IMR-90 (cell line): Measurements from ENCODE around the gene PTPRH. TPM values are rescaled to one million over a fixed set of nuclear protein-coding genes. Genes with fewer than 3 reads are reported as not detected.

Experiments used
- ATAC-seq: fragments of 200-7000 bp; cut with Tn5 transposase; 2 replicates; pipeline ENCODE4 v1.9.1; 2020; ENCODE audit warnings: low read depth, mild to moderate bottlenecking, moderate library complexity
- BruUV-seq: library from RNA; stranded (reverse); fragments of 400-500 nt; replicated peaks from 2 replicates; lab custom pipeline; 2021; lab: Mats Ljungman, UMichigan
- CTCF ChIA-PET: fragments of 300-600 bp; formaldehyde crosslinking; extraction: SDS; loops from one replicate; lab custom pipeline; 2021; ENCODE audit warnings: antibody characterized with exemption; lab: Yijun Ruan, JAX
- POLR2A ChIA-PET: fragments of 300-600 bp; sonication (Branson Sonifier 250); formaldehyde crosslinking; loops from one replicate; lab custom pipeline; 2022; ENCODE audit warnings: antibody characterized with exemption; ENCODE audit not compliant: unreplicated experiment; lab: Charles Lee
- DNase-seq: peaks from one replicate; pipeline ENCODE4 v3.0.0; 2013
- H2AFZ ChIP-seq: replicated peaks from 2 replicates; pipeline ENCODE3; 2013; ENCODE audit warnings: low read length, mild to moderate bottlenecking; ENCODE audit not compliant: poor library complexity
- H2AK5ac ChIP-seq: 2 replicates; pipeline ENCODE4 v1.6.1; 2013; ENCODE audit warnings: low read depth, low read length, inconsistent platforms
- H2AK9ac ChIP-seq: replicated peaks from 2 replicates; pipeline ENCODE3; 2013; ENCODE audit warnings: mild to moderate bottlenecking, low read depth, low read length, moderate library complexity; ENCODE audit not compliant: poor library complexity
- H2BK120ac ChIP-seq: 2 replicates; pipeline ENCODE4 v1.6.1; 2013; ENCODE audit warnings: low read depth, low read length, inconsistent platforms
- H2BK15ac ChIP-seq: 3 replicates; pipeline ENCODE4 v1.6.1; 2013; ENCODE audit warnings: low read depth, low read length, inconsistent platforms
- H2BK20ac ChIP-seq: 2 replicates; pipeline ENCODE4 v1.6.1; 2013; ENCODE audit warnings: low read depth, mild to moderate bottlenecking, inconsistent platforms, low read length, moderate library complexity
- H2BK5ac ChIP-seq: 2 replicates; pipeline ENCODE4 v1.6.1; 2013; ENCODE audit warnings: mild to moderate bottlenecking, low read depth, low read length, inconsistent platforms; ENCODE audit not compliant: poor library complexity, severe bottlenecking
- H3K14ac ChIP-seq: replicated peaks from 2 replicates; pipeline ENCODE4 v1.6.1; 2013; ENCODE audit warnings: low read depth, low read length, inconsistent platforms
- H3K18ac ChIP-seq: 2 replicates; pipeline ENCODE4 v1.6.1; 2013; ENCODE audit warnings: low read depth, low read length, control low read depth
- H3K23ac ChIP-seq: 2 replicates; pipeline ENCODE4 v1.6.1; 2013; ENCODE audit warnings: low read depth, low read length, inconsistent platforms
- H3K27ac ChIP-seq: 2 replicates; pipeline ENCODE4 v1.5.1; 2013; ENCODE audit warnings: mild to moderate bottlenecking, control low read depth, low read length; ENCODE audit not compliant: insufficient read depth
- H3K27me3 ChIP-seq: 2 replicates; pipeline ENCODE4 v1.6.1; 2013; ENCODE audit warnings: low read length; ENCODE audit not compliant: control insufficient read depth, insufficient read depth
- H3K36me3 ChIP-seq: 2 replicates; pipeline ENCODE4 v1.6.1; 2013; ENCODE audit warnings: low read length, mixed read lengths; ENCODE audit not compliant: control insufficient read depth, insufficient read depth
- H3K4ac ChIP-seq: 2 replicates; pipeline ENCODE4 v1.6.1; 2013; ENCODE audit warnings: low read depth, low read length, inconsistent platforms
- H3K4me1 ChIP-seq: 2 replicates; pipeline ENCODE4 v1.6.1; 2013; ENCODE audit warnings: low read length, mixed read lengths; ENCODE audit not compliant: control insufficient read depth, insufficient read depth
- H3K4me2 ChIP-seq: 2 replicates; pipeline ENCODE4 v1.6.1; 2013; ENCODE audit warnings: low read depth, mild to moderate bottlenecking, control low read depth, low read length, moderate library complexity
- H3K4me3 ChIP-seq: 2 replicates; pipeline ENCODE4 v1.5.1; 2013; ENCODE audit warnings: low read depth, mild to moderate bottlenecking, control low read depth, low read length, moderate library complexity; ENCODE audit not compliant: insufficient read depth
- H3K56ac ChIP-seq: 2 replicates; pipeline ENCODE4 v1.6.1; 2013; ENCODE audit warnings: low read length, inconsistent platforms; ENCODE audit not compliant: insufficient read depth; ENCODE audit errors: extremely low read depth
- H3K79me1 ChIP-seq, 2 experiments: 2 replicates each; pipeline ENCODE4 v1.6.1; 2013; ENCODE audit warnings: low read length in 2 of 2, inconsistent platforms in 1 of 2, low read depth in 1 of 2
- H3K9ac ChIP-seq: 2 replicates; pipeline ENCODE4 v1.6.1; 2013; ENCODE audit warnings: low read depth, low read length, control low read depth
- H3K9me1 ChIP-seq: 2 replicates; pipeline ENCODE4 v1.6.1; 2013; ENCODE audit warnings: low read length, inconsistent platforms; ENCODE audit not compliant: insufficient read depth
- H3K9me3 ChIP-seq: 2 replicates; pipeline ENCODE4 v1.6.1; 2013; ENCODE audit warnings: low read length; ENCODE audit not compliant: control insufficient read depth, insufficient read depth
- H4K20me1 ChIP-seq: 2 replicates; pipeline ENCODE4 v1.6.1; 2013; ENCODE audit warnings: low read length, inconsistent platforms; ENCODE audit not compliant: insufficient read depth
- H4K5ac ChIP-seq: 2 replicates; pipeline ENCODE4 v1.6.1; 2013; ENCODE audit warnings: mild to moderate bottlenecking, low read depth, low read length, control low read depth
- H4K8ac ChIP-seq, 2 experiments: 2 replicates each; pipeline ENCODE4 v1.6.1; 2013; ENCODE audit warnings: low read depth in 2 of 2, low read length in 2 of 2, control low read depth in 1 of 2, inconsistent platforms in 1 of 2
- H4K91ac ChIP-seq: 2 replicates; pipeline ENCODE4 v1.6.1; 2013; ENCODE audit warnings: low read depth, low read length, inconsistent platforms; ENCODE audit not compliant: insufficient read depth
- FOS ChIP-seq: fragments of 150-350 bp; IDR thresholded peaks from 2 replicates; pipeline ENCODE4 v1.6.1; 2016; ENCODE audit warnings: low read depth, low read length
- MAZ ChIP-seq: IDR thresholded peaks from 2 replicates; pipeline ENCODE4 v1.6.1; 2012; ENCODE audit warnings: low read depth, mild to moderate bottlenecking, low read length, improper control_type of control experiment, moderate library complexity, borderline replicate concordance
- MXI1 ChIP-seq: IDR thresholded peaks from 2 replicates; pipeline ENCODE4 v1.6.1; 2012; ENCODE audit warnings: low read depth, mild to moderate bottlenecking, low read length, moderate library complexity, borderline replicate concordance
- RCOR1 ChIP-seq: IDR thresholded peaks from 2 replicates; pipeline ENCODE4 v1.6.1; 2012; ENCODE audit warnings: mild to moderate bottlenecking, low read length, improper control_type of control experiment; ENCODE audit not compliant: insufficient replicate concordance
- WGBS, 2 experiments: methylation state at CpG; one replicate each; pipeline versions ENCODE4 v1.1.5 to v1.1.7; 2013; ENCODE audit warnings: missing lambda C conversion rate in 2 of 2; ENCODE audit not compliant: insufficient read length in 1 of 2; ENCODE audit errors: extremely low coverage in 2 of 2; 5-methylcytosine and 5-hydroxymethylcytosine counted together
- dilution Hi-C: fragments of 300-500 bp; cut with HindIII; formaldehyde crosslinking; loops from one replicate; pipeline ENCODE4 v1.14.3; 2018; ENCODE audit warnings: low sequenced_read_pairs; ENCODE audit not compliant: unreplicated experiment
- in situ Hi-C: fragments of 300-500 bp; cut with MboI; formaldehyde crosslinking; loops from 3 replicates; pipeline ENCODE4 v1.14.3; 2019; ENCODE audit warnings: low sequenced_read_pairs, inconsistent platforms, mixed read lengths
- intact Hi-C: fragments of 100-400 bp; cut with micrococcal nuclease; formaldehyde crosslinking; loops from 2 replicates; pipeline ENCODE4 v1.10.0; 2022
- polyA plus RNA-seq, 3 experiments: library from polyadenylated mRNA; depleted of rRNA; stranded (reverse); fragments of >200 nt; gene quantifications; 2 replicates each; pipeline ENCODE4 v1.2.3, GENCODE V29; 2012; ENCODE audit warnings: low replicate concordance in 1 of 3
- total RNA-seq: library from RNA; depleted of rRNA; stranded (reverse); fragments of >200 nt; gene quantifications from 2 replicates; pipeline ENCODE4 v1.2.3, GENCODE V29; 2012

Gene PTPRH
- total and polyA plus RNA-seq, 2 of the 4 experiments (the other 2 are of a cell fraction), result 1.3 to 3.4 TPM

- H3K9me3 ChIP-seq, result peaks cover 5% of the 10 kb centered on the region
- no peak overlapping the region for H3K9ac ChIP-seq
- H3K4me1 ChIP-seq, result peaks cover 21% of the 10 kb centered on the region
- H3K36me3 ChIP-seq, result no peaks in the 10 kb centered on the region
- dilution Hi-C loops, result no loop called here
- no peak overlapping the region for H3K56ac ChIP-seq
- peak overlapping the region; percentile 77 for H2AFZ ChIP-seq
- no peaks in the 10 kb centered on the region for H3K79me1 ChIP-seq
- DNase-seq (peak; percentile 98), ATAC-seq (peak; percentile 73)
- H3K27me3 ChIP-seq, result no peaks in the 10 kb centered on the region
- ChIA-PET POLR2A (no interaction called here), CTCF (no interaction called here)
- peak overlapping the region; percentile 39 for H3K27ac ChIP-seq
- H3K14ac ChIP-seq, result 0 out of 2 replicates have a peak overlapping the region, but pooled peaks have one; percentile 13
- peak overlapping the region; percentile 89 for H3K4ac ChIP-seq
- intact Hi-C loops, result no loop called here
- peak overlapping the region; percentile 94 for H2AK5ac ChIP-seq
- H3K9me1 ChIP-seq, result peaks cover 8% of the 10 kb centered on the region; the same call in 1 of the 2 replicates
- WGBS, 2 experiments, result 53% methylated on average over 6 of the region's 17 CpGs; no CpG with 5 or more reads in 1 of the 2 experiments
- H4K20me1 ChIP-seq, result peaks cover 8% of the 10 kb centered on the region
- peak overlapping the region; percentile 29; the same call in 1 of the 2 replicates for H3K18ac ChIP-seq
- 0 out of 2 replicates have a peak overlapping the region, but pooled peaks have one; percentile 67 for H3K23ac ChIP-seq
- H4K5ac ChIP-seq, result no peak overlapping the region; the same call in 1 of the 2 replicates
- H2AK9ac ChIP-seq, result peak overlapping the region; percentile 48
- H4K8ac ChIP-seq, result peak overlapping the region in 1 of 2 experiments; percentile 32; a peak in 1 of 4 replicates
- H2BK15ac ChIP-seq, result peak overlapping the region; percentile 77; the same call in 2 of the 3 replicates
- peak overlapping the region; percentile 68 for H4K91ac ChIP-seq
- H2BK20ac ChIP-seq, result peak overlapping the region; percentile 94
- peak overlapping the region; percentile 91 for H2BK120ac ChIP-seq
- 0 out of 2 replicates have a peak, but pooled peaks have one; percentile 7 for TF ChIP-seq MAZ
- TF ChIP-seq MXI1, result no peak
- peak; percentile 87 for TF ChIP-seq RCOR1
- TF ChIP-seq FOS, result peak; percentile 75; the same call in 1 of the 2 replicates
- no TSS peak for BruUV-seq
- peak overlapping the region; percentile 80 for H2BK5ac ChIP-seq
- in situ Hi-C loops, result no loop called here
- no peak overlapping the region for H3K4me3 ChIP-seq
- no peak overlapping the region for H3K4me2 ChIP-seq
Measured at GRCh38 chr19:55209693-55210472, 582 bp upstream of the PTPRH start.
